Jurkat, Clone E6-1 (cell line): Measurements from ENCODE around the gene SPNS2.

Experiments
- DNase-seq: peaks from one replicate; pipeline ENCODE4 v3.0.0-alpha.2; 2011; ENCODE audit warnings: low read depth, low spot score
- H3K4me3 ChIP-seq: 2 replicates; pipeline ENCODE4 v1.5.1; 2011; ENCODE audit warnings: mild to moderate bottlenecking, low read length, control low read depth, moderate library complexity

SPNS2 gene

DNA sequence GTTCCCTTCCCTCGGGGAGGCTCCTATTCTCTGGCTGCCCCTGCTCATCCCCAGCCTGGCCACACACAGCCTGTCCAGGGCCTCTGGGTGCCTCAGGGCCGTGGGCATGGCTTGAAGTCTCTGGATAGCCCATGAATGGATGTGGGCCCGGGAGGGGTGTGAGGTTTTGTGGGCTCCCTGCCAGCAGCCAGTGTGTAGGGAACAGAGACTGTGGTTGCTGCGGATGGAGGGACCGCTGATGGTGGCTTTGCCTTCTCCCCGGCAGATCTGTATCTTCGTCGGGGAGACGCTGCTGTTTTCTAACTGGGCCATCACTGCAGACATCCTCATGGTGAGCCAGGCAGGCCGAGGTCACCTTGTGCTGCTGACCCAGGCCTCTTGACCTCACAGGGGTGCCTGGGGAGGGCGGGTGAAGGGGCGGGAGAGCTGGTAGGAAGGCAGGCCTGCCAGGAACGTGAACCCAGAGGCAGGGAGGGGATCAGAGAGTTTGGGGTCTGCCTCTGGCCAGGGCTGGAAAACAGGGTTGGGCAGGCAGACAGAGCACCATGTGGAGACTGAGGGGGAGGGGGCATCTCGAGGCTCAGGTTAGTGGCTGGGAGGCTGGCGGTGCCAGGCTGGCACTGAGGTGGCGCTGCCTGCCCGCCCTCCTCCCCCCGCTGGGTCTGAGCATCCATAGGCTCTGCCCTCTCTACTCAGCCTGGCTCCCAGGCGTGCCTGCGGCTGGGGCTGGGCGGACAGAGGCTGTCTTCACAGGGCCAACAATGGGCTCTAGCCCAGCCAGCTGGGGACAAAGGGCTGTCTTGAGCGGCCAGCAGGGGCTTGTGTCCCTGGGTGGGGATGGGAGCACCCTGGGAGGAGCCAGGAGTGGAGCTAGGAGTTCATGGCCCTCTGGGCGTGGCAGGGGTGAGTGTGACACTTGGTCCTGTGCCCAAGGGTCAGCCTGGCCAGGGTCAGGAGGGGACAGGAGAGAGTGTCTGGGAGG lies 35.1 kb downstream of the SPNS2 start:
- no peak overlapping the region for H3K4me3 ChIP-seq
- DNase-seq: peak; percentile 51

DNA sequence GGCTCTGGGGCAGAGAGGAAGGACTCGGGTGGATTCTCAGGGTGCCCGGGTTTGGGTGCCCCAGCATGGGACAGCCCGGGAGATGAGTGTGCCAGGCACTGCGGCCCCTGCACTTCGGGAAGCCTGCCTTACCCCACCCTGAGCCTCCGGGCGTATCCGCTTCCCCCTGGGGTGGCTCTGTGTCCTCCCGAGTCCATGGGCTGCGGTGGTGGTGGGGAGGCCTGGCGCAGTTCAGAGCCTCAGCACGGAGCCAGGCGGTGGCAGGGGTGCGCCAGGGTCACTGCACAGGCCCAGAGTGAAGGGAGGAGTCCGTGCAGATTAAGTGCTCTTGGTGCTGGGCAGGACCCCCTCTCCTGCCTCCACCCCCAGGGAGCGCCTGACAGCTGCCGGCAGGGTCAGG lies 35.8 kb downstream of the SPNS2 start:
- no peak overlapping the region for H3K4me3 ChIP-seq
- DNase-seq: no peak

DNA sequence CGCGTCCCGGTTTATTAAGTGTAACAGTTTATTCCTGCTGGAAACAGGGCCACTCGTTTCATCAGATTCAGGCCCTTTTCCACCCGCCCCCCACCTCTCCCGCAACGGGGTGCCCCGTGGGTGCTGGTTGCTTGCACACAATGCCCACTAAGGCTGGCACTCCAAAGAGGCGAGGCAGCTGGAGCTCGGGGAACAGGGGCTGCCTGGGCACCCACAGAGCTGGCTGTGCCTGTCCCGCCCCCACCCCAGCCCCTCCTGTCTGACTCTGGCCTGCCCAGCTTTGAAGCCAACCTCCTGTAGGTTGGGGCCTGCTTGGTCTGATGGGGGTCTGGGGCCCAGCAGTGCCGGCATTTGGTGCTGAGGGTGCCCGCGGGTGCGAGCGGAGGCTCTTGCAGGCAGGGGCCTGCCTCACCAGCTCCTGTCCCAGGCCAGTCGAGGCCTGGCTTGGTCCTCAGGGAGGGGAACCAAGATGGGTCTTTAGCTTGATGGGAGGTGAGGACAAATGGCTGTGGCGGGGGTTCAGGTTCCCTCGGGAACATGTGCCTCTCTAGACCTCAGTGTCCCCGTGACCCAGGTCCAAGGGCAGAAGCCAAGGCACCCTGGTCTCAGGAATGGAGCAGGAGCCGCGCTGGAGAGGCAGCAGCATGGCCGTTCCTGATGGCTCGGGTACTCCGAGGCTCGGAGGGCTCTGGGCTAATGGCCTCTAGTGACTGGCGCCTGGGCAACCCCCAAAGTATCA lies 36.4 kb downstream of the SPNS2 start:
- no peak for DNase-seq
- no peak overlapping the region for H3K4me3 ChIP-seq

DNA sequence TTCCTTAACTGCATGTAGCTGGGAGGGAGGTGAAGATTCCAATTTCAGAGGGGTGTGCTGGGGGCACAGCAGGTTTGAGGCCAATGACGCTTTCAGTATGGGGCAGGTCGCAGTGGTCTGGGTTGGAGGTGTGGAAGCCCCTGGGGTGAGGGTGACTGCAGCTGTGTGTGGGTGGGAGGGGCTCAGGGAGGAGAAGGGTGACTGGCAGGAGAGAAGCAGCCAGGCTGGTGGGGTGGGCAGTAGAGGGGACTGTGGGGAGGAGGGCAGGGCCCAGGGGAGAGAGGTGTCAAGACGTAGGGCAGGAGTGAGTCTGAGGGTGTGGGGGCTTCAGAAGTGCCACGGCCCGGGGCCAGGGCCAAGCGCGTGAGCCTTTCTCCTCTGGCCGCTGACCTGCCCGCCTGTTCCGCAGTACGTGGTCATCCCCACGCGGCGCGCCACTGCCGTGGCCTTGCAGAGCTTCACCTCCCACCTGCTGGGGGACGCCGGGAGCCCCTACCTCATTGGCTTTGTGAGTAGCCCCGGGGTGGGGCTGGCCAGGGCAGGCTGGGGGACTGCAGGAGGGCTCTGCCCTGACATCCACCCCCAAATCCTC lies 37.1 kb downstream of the SPNS2 start:
- H3K4me3 ChIP-seq: no peak overlapping the region
- no peak for DNase-seq

DNA sequence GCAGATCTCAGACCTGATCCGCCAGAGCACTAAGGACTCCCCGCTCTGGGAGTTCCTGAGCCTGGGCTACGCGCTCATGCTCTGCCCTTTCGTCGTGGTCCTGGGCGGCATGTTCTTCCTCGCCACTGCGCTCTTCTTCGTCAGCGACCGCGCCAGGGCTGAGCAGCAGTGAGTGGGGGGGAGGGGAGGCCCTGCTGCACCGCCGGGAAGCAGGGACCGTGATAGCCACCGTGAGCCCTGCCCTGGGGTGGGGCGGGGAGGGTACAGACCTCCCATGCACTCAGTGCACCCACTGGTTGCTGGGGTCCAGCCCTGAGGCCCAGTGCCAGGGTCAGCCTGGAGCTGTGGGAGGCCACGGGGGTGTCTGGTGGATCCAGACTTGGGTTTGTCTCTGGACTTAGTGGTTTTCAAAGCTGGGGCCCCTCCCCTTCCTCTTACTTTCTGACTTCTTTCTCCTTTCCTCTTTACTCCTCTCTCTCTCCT lies 37.6 kb downstream of the SPNS2 start:
- H3K4me3 ChIP-seq: no peak overlapping the region
- DNase-seq: no peak

DNA sequence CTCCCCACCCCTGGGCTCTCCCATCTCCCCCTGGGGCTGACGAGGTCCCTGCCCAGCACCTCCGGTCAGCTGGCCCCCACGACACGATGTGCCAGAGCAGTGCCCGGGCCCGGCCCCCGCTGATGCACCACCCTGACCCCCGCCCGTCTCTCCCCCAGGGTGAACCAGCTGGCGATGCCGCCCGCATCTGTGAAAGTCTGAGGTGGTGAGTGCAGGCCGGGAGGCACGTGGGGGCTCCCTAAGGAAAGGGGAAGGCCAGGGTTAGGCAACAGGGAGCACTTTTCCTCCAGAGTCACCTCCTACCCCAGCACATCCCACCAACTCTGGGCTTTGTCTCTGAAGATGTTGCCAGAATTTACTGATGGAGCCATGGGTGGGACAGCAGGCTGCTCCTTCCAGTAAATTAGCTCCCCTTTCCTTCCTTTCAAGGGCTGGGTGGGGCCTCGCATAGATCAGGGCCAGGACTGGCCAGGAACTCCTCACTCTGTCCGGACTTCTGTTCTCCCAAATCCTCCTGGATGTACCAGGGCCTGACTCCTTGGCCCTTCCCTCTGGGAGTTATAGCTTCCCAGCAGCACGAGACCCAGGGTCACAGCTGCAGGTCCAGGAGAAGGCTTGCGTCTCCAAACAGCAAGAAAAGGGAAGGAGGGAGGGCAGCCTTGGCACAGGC lies 38.2 kb downstream of the SPNS2 start:
- H3K4me3 ChIP-seq: no peak overlapping the region
- no peak for DNase-seq

DNA sequence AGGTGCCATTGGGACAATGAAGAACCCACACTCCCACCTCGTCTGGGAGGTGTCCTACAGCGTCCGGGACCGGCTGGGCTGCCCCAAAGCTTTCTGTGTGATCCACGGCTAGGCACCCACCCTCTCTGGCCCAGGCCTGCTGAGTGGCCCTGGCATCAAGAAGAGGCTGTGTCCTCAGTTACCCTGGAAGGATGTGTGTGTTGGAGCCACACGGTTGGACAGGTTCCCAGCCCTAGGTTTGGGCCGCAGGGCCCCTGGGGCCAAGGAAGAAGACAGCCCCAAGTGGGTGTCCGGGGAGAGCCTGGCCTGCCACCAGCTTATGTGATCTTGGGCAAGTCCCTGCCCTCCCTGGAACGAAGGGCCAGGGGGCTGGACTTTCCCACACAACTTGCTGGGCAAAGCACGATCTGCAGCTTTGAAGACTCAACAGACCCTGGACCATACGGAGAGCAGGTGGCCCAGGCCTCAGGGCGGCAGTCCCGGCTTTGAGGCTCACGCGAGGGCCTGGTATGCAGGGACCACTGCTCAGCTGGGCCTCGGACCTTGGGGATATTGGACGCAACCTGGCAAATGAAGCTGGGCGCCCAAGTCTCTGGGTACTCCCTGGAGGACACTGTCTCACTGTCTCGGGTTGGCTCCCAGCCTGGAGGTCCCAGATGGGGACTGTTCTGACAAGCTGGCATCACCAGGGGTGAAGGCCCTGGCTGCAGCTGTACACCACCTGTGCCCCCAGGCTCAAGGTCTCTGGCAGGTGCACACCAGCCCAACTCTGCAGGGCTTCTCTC lies 39.0 kb downstream of the SPNS2 start:
- no peak overlapping the region for H3K4me3 ChIP-seq
- DNase-seq: no peak

DNA sequence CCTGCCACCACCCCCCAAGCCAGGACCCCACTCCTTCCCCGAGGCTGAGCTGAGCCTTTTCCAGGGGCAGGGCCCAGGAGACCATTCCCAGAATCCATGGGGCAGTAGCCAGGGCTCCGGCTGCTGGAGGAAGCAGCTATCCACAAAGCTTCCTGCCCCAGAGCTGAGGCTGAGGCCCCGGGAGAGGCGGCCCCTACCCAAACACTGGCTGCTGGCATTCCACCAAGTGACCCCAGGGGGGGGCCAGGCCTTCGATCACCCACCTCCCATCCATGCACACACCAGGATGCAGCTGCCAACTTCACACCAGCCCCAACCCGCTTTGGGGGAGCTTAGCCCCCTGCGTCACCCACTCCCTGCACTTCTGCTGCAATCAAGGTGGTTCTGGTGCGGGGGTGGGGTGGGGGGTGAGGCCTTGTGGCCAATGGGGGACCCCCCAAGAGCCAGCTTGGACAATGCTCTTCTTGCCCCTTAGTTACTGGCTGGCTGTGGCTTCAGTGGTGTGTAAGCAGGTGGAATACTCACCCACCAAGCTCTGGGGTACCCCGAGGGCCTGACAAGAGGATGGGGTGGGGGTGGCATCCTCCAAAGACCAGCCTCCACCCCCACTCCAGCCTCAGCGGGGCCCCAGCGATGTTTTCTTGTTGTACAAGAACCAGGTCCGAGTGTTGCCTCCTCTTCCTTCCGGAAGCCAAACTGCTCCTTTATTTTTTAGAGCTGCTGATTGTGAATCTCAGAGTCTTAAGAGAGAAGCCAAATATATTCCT lies 39.7 kb downstream of the SPNS2 start:
- no peak for DNase-seq
- H3K4me3 ChIP-seq: no peak overlapping the region

DNA sequence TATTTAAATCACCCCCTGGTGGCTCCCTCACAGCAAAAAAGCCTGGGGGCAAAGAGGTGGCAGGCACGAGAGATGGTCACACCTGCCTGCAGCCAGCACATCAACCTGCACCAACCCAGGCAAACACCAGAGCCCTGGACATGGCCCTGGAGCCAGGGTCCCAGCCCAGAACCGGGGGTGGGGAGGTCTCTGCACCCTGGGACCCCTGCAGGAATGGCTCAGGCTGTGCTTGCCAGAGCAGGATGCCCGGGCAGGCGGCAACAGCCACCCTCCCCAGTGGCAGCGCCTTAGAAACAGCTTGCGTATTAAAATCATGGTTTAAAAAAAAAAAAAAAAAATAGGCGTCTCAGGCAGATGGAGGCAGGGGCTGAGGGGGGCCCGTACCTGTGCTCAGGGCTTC lies 40.3 kb downstream of the SPNS2 start:
- no peak for DNase-seq
- no peak overlapping the region for H3K4me3 ChIP-seq

DNA sequence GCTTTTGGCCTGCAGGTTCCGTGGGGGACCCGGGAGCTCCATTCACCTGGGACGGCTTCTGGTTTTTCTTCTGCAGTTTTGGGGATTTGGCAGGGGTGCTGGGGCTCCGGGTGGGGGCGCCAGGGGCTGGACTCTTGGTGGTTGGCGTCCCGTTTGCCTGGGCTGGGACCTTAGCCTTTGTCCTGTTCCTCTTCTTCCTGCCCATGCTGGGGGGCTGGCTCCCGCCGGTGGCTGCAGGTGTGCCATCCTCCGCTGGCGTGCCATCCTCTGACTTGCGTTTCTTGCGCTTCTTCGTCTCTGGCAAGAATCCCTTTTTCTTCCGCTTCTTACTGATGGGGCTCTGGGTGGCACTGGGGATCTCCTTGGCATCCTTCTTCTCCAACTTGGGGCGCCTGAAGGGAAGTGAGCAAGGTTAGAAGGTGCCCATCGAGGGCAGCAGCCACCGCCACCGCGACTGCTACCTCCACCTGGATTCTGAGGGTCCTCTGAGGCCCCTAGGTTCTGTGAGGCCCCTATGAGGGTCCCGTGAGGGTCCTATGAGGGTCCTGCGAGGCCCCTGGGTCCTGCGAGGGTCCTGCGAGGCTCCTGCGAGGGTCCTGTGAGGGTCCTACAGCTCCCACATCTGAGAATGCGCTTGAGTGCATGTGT lies 41.0 kb downstream of the SPNS2 start:
- DNase-seq: no peak
- no peak overlapping the region for H3K4me3 ChIP-seq

DNA sequence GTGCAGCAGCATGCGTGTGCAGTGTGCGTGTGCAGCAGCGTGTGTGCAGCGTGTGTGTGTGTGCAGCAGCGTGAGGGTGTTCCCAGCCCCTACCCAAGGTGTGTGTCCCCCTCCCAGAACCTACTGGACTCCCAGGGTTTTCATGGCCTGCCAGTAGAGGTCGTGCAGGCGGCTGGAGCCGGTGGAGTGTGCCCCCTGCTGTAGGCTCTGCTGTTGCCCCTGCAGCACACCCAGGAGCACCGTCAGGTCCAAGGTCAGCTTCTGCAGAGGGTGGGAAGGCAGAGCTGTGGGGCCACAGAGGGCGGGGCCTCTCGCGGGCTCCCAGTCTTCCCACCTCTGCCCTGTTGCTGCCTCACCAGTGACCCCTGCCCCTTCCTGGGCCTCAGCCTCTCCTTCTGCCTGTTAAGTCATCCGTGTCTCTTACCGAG lies 41.6 kb downstream of the SPNS2 start:
- no peak for DNase-seq
- H3K4me3 ChIP-seq: no peak overlapping the region

DNA sequence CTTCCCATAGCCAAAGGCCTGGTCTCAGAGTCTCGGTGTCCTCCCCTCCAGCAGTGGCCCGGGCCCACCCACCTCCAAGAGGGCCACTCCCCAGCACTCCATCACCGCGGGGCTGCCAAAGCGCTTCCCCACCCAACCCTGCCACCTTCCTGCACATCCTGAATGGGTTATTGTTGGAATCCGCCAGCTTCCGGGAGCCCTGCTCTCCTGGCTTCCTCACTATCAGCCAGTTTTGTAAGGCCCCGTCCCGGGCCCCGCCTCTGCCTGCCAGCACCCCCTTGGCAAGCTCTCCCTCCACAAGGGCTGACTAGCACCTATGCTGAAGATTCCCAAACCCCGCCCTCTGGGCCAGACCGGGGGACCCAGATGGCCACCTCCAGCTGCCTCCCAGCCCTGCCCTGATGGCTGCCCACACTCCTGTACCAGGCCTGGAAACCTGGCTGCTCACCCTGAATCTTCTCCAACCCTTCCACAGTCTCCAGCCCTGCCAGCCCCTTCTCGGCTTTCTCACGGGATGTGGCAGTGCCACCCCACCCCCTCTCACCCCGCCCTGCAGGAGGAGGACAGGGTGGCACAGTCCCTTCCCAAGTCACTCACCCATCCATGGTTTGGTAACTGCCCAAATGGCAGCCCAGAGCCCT lies 42.1 kb downstream of the SPNS2 start:
- no peak overlapping the region for H3K4me3 ChIP-seq
- DNase-seq: no peak

DNA sequence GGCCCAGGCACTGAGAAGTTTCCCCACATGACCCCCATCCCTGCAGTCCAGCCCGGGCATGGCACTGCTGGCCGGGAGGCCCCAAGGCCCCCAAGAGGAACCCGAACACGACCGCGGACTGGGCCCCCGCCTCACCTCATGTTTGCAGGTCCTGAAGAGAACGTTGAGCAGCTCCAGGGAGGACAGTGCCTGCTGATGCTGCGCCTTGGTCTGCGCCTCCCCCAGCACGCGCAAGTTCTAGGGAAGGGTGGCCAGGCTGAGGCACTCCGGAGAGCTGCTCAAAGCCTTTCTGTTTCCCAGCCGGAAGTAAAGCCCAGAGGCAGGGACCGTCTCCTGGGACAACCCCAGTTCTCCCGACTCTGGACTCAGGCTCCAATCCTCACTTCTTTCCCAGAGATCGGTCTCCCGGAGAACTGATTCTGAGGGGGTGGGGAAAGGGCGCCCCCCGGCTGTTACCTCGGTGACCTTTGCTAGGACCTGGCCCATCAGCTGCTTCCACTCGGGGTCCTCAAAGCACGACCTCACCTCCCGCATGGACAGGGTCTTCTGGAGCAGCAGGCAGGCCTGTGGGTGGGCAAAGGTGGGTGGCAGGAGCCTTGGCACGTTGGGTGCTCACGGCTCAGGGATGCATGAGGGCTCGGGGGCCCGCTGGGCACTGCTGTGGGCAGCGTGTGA lies 42.8 kb downstream of the SPNS2 start:
- H3K4me3 ChIP-seq: no peak overlapping the region
- no peak for DNase-seq

DNA sequence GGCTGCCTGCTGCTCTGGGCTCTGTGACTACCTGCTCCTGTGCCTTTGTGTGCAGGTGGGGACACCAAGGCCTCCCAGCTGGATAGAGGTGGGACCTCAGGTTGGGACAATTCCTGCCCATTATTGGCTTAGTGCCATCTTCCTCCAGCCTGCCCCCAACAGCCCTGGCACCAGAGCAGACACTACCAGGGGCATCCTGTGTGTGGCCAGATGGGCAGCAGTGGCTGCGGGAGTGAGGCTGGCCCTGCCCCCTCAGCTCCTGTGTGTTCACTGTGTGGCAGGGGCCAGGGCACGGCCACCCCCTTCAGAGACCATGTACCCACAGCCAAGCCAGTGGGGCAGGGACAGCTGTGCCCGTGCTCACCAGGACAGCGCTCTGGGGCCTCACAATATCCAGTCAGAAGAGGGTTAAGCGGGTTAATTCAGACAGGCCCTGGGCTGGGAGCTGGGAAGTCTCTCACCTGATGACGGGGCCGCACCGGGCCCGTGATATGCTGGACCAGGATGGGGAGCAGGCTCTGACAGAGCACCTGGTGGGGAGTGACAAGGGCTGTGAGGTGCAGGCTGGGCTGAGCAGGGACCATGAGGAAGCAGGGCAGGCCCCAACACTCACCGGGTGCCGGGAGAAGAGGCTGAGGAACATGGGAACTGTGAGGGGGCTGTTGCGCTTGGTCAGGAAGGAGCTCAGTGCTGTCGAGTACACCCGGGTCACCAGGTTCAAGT lies 43.5 kb downstream of the SPNS2 start:
- no peak overlapping the region for H3K4me3 ChIP-seq
- DNase-seq: no peak

DNA sequence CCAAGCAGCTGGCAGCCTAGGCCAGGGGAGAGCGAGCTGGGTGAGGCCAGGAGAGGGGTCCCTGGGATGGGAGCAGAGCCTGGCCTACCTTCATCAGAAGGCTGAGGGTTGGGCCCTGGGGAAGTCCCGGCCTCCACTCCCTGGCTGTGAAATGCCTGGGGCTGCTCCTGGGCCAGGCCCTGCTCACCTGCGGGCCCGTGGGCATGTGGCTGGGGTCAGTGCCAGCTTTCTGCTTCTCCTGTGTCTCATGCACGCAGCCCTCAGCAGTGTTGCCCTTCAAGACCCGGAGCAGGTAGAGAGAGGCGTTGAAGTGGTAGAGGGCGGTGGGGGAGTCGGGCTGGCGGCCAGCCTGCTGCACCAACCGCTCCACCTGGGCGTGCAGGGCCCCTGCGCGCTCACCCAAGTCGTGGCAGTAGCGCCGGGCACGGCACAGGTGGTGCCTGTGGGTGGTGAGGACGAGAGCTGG lies 44.1 kb downstream of the SPNS2 start:
- H3K4me3 ChIP-seq: no peak overlapping the region
- DNase-seq: no peak

DNA sequence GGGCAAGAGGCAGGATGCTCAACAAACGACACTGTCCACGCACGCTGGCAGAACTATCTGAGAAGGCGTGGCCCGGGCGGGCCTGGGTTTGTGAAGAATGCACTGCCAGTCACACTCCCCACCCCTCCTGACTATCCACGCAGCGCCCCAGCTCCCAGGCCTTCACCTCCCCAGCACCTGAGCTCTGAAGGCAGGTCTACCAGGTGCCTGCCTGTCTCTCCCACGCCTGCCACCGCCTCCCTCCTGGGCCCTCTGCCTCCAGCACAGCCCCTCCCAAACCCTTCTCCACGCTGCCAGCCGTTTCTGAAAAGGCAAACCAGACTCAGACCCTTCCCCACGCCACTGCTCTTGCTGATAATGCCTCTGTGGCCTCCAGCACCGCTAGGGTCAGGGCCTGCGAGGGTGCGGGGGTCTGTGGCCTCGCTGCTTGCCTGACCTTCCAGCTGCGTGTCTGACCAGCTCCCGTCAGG lies 44.9 kb downstream of the SPNS2 start:
- H3K4me3 ChIP-seq: no peak overlapping the region
- DNase-seq: no peak
